HG02763 (cell line): Measurements from ENCODE around the gene PDLIM7.

Source experiments
- ATAC-seq: cut with Tn5 transposase; IDR thresholded peaks from one replicate; pipeline ENCODE4 v1.9.1; 2021; ENCODE audit warnings: mild to moderate bottlenecking, moderate library complexity; ENCODE audit not compliant: unreplicated experiment

Gene PDLIM7

DNA sequence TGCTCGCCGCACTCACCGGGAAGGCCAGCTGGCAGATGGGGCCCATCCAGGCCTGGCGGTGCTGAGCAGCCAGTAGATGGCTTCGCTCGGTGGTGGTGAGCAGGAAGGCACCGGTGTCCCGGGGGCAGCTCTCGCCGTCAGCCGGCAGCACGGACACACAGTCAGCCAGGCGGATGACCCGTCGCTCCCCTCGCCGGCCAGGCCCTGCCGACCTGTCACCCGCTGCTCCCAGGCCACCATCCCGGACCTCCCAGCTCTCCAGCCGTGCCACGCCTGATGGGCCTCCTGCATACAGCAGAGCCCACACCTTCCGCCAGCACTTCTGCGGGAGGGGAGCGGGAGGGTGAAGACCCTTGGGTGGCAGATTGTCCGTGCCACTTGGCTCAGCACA lies 10.8 kb upstream of the PDLIM7 start:
- ATAC-seq = no peak

DNA sequence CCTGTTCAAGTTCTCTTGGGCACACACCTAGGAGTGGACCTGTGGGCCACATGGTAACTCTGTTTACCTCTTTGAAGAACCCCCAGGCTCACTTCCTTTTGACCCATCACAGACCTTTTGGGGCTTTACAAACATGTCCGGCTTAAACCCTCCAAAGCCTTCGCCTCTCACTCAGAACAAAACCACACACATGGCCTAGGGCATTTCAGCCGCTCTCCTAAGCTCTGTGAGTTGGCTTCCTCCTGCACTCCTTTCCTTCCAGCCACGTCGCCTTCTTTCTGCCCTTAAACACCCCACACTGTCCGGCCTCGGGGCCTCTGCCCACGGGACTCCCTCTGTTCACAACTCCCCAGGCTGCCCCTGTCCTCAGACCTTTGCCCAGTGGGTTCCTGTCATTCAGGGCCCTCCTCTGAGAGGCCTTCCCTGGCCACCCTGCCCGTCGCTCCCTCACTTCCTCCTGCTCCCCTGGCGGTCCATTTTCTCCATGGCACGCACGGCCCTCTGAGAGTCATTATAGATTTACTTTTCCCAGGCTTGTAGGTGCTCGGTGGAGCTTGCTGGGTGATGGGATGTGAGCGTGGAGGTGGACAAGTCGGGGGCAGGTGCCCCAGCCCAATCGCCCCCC lies 10.3 kb upstream of the PDLIM7 start:
- ATAC-seq = no peak

DNA sequence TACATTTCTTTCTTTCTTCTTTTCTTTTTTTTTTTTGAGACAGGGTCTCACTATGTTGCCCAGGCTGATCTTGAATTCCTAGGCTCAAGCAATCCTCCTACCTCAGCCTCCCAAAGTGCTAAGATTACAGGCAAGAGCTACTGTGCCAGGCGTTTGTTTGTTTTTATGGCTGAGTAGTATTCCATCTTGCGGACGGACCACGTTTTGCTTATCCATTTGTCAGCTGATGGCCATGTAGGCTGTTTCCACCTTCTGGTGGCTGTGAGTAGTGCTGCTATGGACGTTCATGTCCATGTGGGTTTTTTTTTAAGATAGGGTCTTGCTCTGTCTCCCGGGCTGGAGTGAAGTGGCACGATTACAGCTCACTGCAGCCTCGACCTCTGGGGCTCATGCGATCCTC lies 9.8 kb upstream of the PDLIM7 start:
- ATAC-seq = no peak

DNA sequence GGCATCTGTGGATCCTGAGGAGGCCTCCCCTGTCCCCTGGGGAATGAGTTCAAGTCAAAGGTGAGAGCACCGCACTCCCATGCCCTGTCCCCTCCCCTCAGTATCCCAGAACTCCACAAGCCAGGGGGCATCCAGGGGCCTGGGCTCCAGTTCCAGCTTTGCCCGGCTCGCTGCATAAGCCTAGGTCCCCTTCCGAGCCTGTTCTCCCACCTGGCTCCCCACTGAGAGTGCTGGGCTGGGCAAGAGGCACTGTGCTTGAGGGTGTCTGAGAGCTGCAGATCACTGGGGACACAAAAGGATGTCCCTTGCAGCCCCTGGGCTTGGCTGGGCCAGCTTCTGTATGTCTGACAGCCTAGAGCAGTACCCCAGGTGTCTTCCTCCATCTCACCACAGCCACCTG lies 7.7 kb upstream of the PDLIM7 start:
- ATAC-seq = no peak

GRCh38 chr5:177504086-177505056 lies 7.0 kb upstream of the PDLIM7 start:
- ATAC-seq = no peak

- ATAC-seq = no peak
Measured at GRCh38 chr5:177503351-177504085, 6.1 kb upstream of the PDLIM7 start.

DNA sequence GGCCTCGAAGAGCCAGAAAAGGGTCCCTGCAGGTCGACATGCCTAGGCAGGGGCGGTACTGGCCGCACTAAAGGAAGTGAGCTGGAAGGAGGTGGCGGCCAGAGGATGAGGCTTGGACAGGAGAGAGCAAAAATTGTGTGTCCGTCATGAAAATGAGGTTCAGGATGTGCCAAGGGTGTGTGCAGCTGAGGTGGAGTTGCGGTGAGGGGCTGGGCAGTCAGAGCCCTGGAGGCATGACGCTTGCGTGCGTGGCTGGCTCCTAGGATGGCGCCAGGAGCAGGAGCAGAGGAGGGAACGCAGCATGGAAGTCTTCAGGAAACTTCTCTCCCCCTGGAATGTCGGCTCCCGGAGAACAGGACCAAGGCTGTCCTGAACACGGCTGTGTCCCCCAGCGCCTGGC lies 5.5 kb upstream of the PDLIM7 start:
- no peak for ATAC-seq

GRCh38 chr5:177501874-177502678 lies 4.7 kb upstream of the PDLIM7 start:
- ATAC-seq = no peak

- ATAC-seq = no peak
Measured at GRCh38 chr5:177500685-177501522, 3.5 kb upstream of the PDLIM7 start.

- ATAC-seq = no peak
Measured at GRCh38 chr5:177499842-177500241, 2.4 kb upstream of the PDLIM7 start.

GRCh38 chr5:177498013-177498787 lies 796 bp upstream of the PDLIM7 start:
- no peak for ATAC-seq

- no peak for ATAC-seq
Measured at GRCh38 chr5:177496727-177497291, 595 bp downstream of the PDLIM7 start.

- no peak for ATAC-seq
Measured at GRCh38 chr5:177496070-177496726, 1.2 kb downstream of the PDLIM7 start.

GRCh38 chr5:177495243-177496060 lies 2.0 kb downstream of the PDLIM7 start:
- ATAC-seq = no peak

- no peak for ATAC-seq
Measured at GRCh38 chr5:177494346-177495195, 2.8 kb downstream of the PDLIM7 start.

- ATAC-seq = no peak
Measured at GRCh38 chr5:177493795-177494345, 3.5 kb downstream of the PDLIM7 start.
